ENCODE measurements around the gene BANF2.

BANF2 gene

DNA sequence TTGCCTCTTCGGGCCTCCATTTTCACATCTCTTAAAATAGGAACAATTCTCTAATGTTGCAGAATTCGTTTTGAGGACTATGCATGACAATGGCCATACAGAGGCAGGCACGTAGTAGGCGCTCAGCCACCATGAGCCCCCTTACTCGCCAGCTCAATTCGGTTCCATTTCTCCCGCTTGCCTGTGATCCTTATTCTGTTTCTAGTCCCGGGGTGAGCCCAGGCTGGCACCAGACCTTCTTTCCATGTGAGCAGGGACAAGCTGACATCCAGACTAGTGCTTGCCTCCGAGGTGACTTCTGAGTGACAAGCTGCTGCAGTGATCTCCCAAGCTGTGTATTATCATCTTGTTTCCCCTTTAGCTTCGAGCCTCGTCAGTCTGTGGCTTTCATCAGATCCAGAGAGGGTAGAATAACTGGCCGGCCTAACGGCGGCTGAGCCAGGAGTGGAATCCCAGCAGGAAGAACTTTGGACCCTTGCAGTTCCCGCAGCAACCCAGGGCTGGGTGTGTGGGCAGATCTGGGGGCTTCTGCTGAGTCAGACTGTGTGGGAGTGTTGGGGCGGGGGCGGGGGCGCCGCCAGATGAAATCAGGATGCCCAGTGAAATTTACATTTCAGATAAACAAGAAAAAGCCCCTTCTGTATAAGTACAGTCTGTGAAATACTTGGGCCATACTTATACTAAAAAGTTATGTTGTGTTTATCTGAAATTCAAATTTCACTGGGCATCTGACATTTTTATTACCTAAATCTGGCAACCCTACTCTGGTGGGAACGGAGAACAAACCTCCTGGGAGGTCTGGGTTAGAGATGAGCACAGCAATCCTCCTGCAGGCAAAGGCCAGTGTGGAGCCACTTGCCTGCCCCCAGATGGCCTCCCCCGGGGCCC is 10.9 kb downstream of the BANF2 start:
- DNase-seq (ENCODE audit: low spot score), result no peak

DNA sequence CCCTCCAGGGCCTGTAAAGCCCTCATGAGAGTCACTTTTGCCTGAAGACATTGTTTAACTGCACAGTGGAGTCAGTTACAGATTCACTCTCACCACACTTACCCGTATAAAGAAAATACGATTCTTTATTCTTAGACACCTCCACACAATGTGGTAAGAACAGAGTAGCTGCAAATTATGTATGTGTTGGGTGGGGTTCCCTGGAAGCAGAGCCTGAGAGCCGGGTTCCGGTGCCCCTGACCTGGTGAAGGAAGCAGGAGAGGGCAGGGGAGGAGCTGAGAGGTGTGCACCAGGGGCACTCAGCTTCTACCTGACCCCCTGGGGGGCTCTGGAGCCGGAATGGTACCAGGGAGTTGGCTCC is 11.5 kb downstream of the BANF2 start:
- no peak for DNase-seq (ENCODE audit: low spot score)

GRCh38 chr20:17712201-17712600 is 12.4 kb downstream of the BANF2 start:
- DNase-seq (ENCODE audit: low spot score), result no peak

DNA sequence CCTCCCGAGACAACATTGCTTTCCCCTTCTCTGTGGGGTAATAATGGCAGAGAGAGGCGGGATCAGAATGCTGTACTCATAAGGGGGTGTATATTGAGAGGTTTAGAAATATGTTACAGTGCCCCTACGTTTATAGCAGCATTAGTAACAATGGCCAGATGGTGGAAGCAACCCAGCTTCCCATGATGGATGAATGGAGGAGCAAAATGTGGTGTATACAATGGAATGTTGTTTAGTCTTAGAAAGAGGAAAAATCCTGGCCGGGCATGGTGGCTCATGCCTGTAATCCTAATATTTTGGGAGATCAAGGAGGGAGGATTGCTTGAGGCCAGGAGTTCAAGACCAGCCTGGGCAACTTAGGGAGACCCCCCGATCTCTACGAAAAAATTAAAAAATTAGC is 12.9 kb downstream of the BANF2 start:
- no peak for DNase-seq (ENCODE audit: low spot score)

DNA sequence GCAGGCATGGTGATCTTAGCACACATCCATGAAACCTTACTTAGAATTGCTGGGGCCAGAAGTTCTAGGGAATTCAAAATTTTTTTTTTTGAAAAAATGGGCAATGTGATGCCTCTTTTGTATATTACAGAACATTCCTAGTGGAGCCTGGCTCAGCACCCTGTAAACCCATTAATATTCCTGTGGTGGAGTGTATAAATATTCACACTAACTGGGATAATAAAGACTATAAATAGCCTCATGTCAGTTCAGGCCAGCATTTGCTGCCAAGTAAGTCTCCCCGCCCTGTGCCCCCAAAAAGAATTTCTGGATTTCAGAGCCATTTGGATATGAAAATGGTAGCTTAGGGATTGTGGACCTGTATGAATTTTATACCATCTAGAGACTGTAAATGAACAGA is 14.8 kb downstream of the BANF2 start:
- no peak for DNase-seq (ENCODE audit: low spot score)

- no peak for DNase-seq (ENCODE audit: low spot score)
Measured at GRCh38 chr20:17715075-17715474, 15.3 kb downstream of the BANF2 start.

- no peak for DNase-seq (ENCODE audit: low spot score)
Measured at GRCh38 chr20:17716331-17716730, 16.6 kb downstream of the BANF2 start.

DNA sequence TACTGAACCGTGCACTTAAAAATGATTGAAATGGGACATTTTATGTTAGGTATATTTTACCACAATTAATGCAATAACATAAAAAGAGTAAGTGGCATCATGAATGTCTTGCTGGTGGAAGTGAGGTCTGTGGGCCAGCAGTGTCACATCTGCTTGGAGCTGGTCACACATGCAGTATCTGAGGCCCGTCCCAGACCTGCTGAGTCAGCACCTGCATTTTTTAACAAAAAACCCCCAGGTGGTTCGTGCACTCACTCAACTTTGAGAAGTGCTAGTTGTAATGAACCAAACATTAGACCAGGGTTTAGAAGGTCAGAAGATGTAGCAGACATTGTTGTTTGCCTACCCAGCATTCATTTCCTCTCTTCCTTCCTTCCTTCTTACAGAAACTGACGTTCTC is 21.0 kb downstream of the BANF2 start:
- DNase-seq (ENCODE audit: low spot score), result no peak

DNA sequence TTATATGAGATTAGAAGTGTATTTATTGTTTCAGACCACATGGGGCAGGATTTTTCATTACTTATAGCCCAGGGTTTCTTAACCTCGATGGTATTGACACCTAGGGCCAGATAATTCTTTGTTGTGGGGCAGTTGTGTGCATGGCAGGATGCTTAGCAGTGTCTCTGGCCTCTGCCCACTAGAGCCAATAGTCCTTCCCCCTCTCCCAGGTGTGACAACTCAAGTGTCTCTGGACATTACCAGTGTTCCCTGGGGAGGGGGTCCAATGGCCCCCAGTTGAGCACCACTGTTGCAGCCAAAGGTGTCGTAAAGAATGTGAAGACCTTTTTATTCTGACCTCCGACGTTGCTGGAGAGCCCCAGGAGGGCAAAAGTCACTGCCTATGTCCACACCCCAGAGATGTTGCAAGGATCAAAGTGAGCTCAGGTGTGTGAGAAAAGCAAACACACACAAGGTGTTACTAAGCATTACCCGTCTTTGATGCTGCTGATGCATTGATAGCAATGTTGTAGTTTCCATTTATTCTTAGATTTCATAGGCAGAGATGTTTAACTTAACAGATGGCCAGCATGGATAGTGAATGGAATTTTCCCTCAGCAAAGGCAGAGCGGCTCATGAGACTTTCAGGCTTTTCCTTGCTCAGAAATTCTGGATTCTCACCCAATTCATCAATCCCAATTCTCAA is 22.2 kb downstream of the BANF2 start:
- no peak for DNase-seq (ENCODE audit: low spot score)

DNA sequence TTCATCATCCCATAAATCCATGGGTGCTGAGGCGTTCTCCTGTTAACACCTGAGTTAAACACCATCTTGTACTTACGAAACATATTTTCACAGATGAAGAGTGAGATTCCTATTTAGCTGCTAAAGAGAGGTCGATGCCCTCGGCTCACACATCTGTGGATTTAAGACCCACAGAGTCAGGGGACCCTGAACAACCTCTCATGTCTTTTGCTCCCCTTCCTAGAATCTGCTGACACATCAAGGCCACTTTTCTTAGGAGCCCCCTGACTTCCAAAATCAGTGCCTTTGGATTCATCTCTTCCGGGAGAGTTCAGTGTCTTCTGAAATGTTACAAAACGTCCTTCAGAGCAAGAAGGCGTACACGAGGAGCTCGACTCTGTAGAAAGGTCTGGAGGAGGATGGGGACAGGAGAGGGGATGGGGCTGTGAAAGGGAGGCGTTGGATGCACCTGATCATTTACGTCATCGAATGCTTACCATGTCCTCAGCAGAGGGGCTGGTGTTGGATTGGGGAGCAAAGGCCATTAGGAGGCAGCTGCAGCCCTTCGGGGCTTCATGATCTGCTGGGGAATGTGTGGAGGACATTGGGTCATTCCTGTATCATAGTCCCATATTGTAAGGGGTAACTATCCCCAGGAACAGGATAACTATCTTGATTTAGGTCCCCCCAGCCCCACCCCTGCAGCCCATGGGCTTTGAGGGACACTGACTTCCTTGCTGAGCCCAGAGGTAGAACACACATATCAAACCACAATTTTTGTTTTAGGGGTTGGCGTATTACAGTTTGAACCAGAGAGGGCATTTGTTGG is 22.9 kb downstream of the BANF2 start:
- DNase-seq (ENCODE audit: low spot score), result no peak

GRCh38 chr20:17723301-17723691 is 23.5 kb downstream of the BANF2 start:
- DNase-seq (ENCODE audit: low spot score), result no peak

GRCh38 chr20:17725094-17725835 is 25.5 kb downstream of the BANF2 start:
- DNase-seq (ENCODE audit: low spot score), result no peak

DNA sequence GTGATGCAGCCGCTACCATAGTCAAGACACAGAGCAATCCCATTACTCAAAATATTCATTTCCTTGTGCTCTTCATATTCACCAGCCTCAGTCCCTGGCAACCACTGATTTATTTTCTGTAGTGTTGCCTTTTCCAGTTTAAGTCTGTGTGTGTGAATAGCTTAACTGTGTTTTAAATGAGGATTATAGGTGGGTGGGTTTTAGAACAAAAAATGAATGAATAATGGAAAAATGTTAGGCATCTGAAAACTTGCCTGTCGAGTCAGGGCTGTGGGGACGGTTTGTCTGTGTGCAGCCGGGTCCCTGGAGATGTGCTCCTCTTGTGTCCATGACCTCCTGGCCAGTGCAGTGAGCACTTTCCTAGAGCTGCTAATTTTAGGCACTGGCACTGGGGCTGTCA is 27.1 kb downstream of the BANF2 start:
- DNase-seq (ENCODE audit: low spot score), result no peak

DNA sequence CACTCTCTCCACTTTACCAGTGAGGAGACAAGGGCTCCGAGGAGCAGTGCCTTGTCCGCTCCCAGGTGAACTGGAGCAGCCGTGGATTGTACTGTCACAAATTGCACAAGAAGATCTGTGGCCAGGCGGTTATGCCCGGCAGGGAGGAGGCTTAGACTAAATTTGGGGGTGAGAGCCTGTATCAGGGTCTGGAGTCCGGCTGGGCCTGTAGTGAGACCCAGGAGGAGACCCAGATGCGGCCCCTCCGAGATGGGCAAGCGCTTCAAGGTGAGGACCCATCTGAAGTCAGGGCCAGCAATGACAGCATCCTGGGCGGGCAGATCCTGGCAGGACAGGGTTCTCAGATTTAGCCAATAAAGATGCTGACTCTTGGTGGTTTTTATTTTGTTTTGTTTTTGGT is 27.6 kb downstream of the BANF2 start:
- no peak for DNase-seq (ENCODE audit: low spot score)

- DNase-seq (ENCODE audit: low spot score), result no peak
Measured at GRCh38 chr20:17728074-17728473, 28.3 kb downstream of the BANF2 start.

- no peak for DNase-seq (ENCODE audit: low spot score)
Measured at GRCh38 chr20:17730071-17730470, 30.3 kb downstream of the BANF2 start.

GRCh38 chr20:17731233-17731632 is 31.5 kb downstream of the BANF2 start:
- no peak for DNase-seq (ENCODE audit: low spot score)

DNA sequence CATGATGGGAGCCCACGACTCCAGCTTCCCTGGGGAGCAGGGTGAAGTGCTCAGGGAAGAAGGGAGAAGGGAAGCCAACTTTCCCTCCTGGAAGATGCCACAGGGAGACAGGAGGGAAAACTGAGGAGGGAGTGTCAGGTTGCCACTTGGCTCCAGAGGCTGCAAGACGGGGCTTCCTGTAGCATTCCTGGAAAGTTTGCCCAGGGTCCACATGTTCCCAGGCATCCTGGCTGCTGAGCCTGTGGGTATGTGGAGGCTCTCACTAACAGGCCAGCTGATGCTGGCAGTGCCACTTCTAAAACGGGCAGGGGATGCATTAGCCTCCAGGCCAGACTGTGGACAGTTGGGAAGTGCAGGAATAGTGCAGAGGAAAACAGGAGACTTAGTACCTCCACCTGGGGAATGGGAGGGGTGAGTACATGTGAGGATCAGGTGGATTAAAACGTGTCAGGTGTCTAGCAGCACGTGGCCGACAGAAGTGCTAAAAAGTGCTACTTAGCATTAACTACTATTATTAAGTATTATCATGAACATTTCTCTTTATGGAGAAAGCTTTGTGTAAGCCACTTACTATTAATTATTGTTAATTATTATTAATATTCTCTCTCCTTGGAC is 33.2 kb downstream of the BANF2 start:
- no peak for DNase-seq (ENCODE audit: low spot score)

GRCh38 chr20:17733767-17734304 is 34.1 kb downstream of the BANF2 start:
- DNase-seq (ENCODE audit: low spot score), result no peak

DNA sequence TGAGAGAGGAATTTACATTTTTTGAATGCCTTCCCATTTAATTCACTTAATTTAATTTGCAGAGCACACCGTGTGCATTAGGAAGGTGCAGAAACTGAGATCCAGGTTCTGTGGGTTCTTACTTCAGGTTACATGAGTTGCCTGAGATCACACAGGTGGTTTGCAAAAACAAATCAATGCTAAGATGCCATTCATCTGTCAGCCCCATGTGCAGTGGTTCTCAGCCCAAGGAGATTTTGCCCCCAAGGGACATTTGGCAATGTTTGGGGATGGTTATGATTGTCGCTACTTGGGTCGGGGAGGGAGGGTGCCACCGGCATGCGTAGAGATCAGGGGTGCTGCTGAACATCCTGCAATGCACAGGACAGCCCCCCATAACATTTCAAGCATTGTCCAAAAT is 34.6 kb downstream of the BANF2 start:
- DNase-seq (ENCODE audit: low spot score), result no peak

- DNase-seq (ENCODE audit: low spot score), result no peak
Measured at GRCh38 chr20:17735206-17735804, 35.5 kb downstream of the BANF2 start.

Measured in globus pallidus (tissue), 1 donor.